IPS-15b (cell line): ENCODE results near the gene NEK1.
"Not testable (repeated sequence)": the region's sequence is repeated elsewhere in the genome, so short reads cannot be mapped to it uniquely, and the experiment has no call there.

ENCODE experiments used
- H3K27me3 ChIP-seq: one replicate; pipeline ENCODE4 v1.6.1; 2013; ENCODE audit warnings: low read length; ENCODE audit not compliant: control insufficient read depth, insufficient read depth
- H3K36me3 ChIP-seq: one replicate; pipeline ENCODE4 v1.6.1; 2013; ENCODE audit warnings: low read length; ENCODE audit not compliant: control insufficient read depth, insufficient read depth
- H3K4me1 ChIP-seq: one replicate; pipeline ENCODE4 v1.6.1; 2013; ENCODE audit warnings: mild to moderate bottlenecking, low read length; ENCODE audit not compliant: control insufficient read depth, insufficient read depth
- H3K4me3 ChIP-seq: one replicate; pipeline ENCODE4 v1.5.1; 2013; ENCODE audit warnings: low read depth, low read length
- H3K9ac ChIP-seq: one replicate; pipeline ENCODE4 v1.6.1; 2013; ENCODE audit warnings: low read depth, mild to moderate bottlenecking, low read length
- H3K9me3 ChIP-seq: one replicate; pipeline ENCODE4 v1.6.1; 2013; ENCODE audit warnings: mild to moderate bottlenecking, low read length; ENCODE audit not compliant: control insufficient read depth, insufficient read depth

The NEK1 gene

DNA sequence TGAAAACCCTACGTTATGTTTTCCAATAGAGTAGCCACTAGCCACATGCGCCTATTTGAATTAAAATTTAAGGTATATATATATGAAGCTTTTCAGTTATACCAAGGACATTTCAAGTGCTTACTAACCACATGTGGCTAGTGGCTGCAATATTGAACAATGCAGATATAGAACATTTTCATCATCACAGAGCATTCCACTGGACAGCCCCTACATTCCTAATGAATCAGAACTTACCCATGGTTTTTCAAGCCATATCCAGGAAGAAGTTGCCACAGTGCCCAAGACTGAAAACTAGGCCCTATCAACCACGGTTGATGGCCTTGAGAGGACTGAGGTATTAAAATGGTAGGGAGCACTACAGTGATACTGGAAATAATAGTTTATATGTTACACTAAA, 29.7 kb downstream of the NEK1 start:
- H3K9ac ChIP-seq, result no peak overlapping the region
- no peaks in the 10 kb centered on the region for H3K36me3 ChIP-seq
- H3K9me3 ChIP-seq, result no peaks in the 10 kb centered on the region
- no peak overlapping the region for H3K4me3 ChIP-seq
- H3K4me1 ChIP-seq, result no peaks in the 10 kb centered on the region
- no peaks in the 10 kb centered on the region for H3K27me3 ChIP-seq

DNA sequence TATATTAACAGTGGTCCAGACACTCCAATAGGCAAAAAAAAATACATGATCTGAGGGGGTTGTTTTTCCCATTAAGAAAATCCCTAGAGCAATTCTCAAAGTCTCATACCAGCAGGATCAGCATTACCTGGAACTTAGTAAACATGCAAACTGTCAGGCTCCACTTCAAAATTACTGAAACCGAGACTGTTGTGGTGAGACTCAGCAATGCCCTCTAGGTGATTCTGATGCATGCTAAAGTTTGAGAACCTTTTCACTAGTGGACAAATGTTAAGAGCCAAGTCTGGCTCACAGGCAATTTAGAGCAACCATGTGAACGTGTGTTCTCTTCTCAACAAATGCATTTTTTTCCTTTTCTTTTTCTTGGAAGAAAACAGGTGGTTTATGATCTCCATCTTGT, 30.2 kb downstream of the NEK1 start:
- H3K9me3 ChIP-seq, result no peaks in the 10 kb centered on the region
- no peak overlapping the region for H3K9ac ChIP-seq
- no peaks in the 10 kb centered on the region for H3K36me3 ChIP-seq
- H3K27me3 ChIP-seq, result no peaks in the 10 kb centered on the region
- H3K4me3 ChIP-seq, result no peak overlapping the region
- no peaks in the 10 kb centered on the region for H3K4me1 ChIP-seq

- H3K27me3 ChIP-seq, result no peaks in the 10 kb centered on the region
- no peaks in the 10 kb centered on the region for H3K9me3 ChIP-seq
- no peaks in the 10 kb centered on the region for H3K36me3 ChIP-seq
- H3K4me3 ChIP-seq, result no peak overlapping the region
- no peaks in the 10 kb centered on the region for H3K4me1 ChIP-seq
- H3K9ac ChIP-seq, result no peak overlapping the region
These were observed 38.5 kb downstream of the NEK1 start for GRCh38 chr4:169573889-169574288.

DNA sequence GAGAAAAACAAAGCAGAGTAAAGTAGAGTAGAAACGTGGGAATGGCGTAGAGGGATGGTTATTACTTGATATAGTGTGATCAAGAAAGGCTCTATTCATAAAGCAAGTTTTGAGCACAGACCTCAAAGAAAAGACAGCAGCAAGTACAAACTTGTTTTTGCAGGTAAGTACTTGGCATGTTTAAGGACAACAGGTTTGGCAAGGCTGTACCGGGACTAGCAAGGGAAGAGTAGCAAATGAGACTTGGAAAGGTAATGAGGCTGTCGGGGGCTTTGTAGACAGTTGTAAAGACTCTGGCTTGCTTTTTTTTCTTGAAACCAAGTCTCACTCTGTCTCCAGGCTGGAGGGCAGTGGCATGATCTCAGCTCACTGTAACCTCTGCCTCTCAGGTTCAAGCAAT, 40.9 kb downstream of the NEK1 start:
- no peaks in the 10 kb centered on the region for H3K9me3 ChIP-seq
- H3K9ac ChIP-seq, result no peak overlapping the region
- no peaks in the 10 kb centered on the region for H3K27me3 ChIP-seq
- no peaks in the 10 kb centered on the region for H3K4me1 ChIP-seq
- H3K36me3 ChIP-seq, result no peaks in the 10 kb centered on the region
- no peak overlapping the region for H3K4me3 ChIP-seq

DNA sequence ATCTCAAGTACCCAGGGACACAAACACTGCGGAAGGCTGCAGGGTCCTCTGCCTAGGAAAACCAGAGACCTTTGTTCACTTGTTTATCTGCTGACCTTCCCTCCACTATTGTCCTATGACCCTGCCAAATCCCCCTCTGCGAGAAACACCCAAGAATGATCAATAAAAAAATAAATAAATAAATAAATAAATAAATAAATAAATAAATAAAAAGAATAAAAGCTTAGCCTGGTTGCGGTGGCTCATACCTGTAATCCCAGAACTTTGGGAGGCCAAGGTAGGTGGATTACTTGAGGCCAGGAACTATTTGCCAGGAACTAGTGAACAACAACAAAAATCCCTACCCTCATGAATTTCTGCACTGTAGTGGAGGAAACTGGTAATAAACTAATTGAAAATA, 41.4 kb downstream of the NEK1 start:
- not testable (repeated sequence) for H3K9me3 ChIP-seq, H3K4me1 ChIP-seq, H3K36me3 ChIP-seq, H3K4me3 ChIP-seq, H3K27me3 ChIP-seq, H3K9ac ChIP-seq

DNA sequence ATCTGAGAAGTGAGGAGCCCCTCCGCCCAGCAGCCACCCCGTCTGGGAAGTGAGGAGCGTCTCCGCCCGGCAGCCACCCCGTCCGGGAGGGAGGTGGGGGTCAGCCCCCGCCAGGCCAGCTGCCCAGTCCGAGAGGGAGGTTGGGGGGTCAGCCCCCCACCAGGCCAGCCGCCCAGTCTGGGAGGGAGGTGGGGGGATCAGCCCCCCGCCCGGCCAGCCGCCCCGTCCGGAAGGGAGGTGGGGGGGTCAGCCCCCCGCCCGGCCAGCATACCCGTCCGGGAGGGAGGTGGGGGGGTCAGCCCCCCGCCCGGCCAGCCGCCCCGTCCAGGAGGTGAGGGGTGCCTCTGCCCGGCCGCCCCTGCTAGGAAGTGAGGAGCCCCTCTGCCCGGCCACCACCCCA, 42.1 kb downstream of the NEK1 start:
- H3K4me3 ChIP-seq, H3K36me3 ChIP-seq, H3K9me3 ChIP-seq, H3K4me1 ChIP-seq, H3K27me3 ChIP-seq, H3K9ac ChIP-seq: not testable (repeated sequence)

GRCh38 chr4:169569188-169569587, 43.2 kb downstream of the NEK1 start:
- not testable (repeated sequence) for H3K4me1 ChIP-seq, H3K27me3 ChIP-seq, H3K4me3 ChIP-seq, H3K9me3 ChIP-seq, H3K9ac ChIP-seq, H3K36me3 ChIP-seq

DNA sequence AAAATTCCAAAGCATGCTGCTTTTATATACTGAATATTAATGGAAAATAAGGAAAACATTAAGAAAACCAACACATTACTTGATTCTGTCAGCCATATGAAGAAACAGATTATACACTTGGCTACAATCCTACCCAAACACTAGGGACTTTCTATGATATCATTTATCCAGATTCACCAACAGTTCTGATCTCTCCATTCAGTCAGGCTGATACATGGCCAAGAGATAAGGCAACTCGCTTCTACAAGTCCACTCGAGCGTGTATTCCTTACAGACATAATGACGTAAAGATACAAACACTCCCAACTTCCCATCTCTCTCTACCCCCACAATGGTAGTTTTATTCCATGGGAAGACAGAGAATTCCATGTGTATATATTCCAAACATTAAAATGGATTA, 44.5 kb downstream of the NEK1 start:
- Histone ChIP-seq H3K36me3 (no peaks in the 10 kb centered on the region), H3K4me1 (no peaks in the 10 kb centered on the region), H3K9me3 (no peaks in the 10 kb centered on the region), H3K9ac (no peak overlapping the region), H3K4me3 (no peak overlapping the region), H3K27me3 (no peaks in the 10 kb centered on the region)

DNA sequence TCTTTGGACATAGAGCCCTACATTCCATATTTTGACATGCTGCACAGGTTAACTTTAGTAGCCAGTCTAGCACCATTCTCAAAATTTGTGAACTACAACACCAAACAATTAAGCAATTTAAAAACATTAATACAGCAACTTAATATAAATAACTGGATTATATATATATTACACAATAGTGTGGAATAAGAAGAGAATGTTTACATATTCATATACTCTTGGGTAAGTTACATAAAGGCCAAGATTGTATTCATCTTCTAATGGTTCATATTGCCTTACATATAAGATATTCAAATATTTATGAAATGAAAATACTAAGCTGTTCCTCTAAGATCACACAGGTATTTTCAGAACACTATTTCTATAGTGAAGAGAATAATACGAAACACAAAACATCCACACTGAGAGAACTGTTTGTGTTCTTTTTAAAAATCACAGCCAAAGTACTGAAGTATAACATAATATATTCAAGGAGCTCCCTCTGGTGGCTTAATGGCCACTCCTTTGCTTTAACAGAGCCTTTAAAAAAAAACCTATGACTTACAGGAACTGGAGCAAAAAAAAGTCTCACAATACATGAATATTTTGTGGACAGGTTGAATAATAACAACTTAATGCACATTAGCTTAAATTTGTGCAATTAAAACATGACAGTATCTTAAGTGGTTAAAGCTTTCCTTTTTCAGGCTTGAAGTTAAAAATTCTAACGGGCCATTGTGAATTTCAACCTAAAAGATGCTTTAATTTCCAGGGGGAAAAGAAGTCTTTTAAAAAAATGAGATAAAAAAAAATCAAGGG, 46.2 kb downstream of the NEK1 start:
- H3K9me3 ChIP-seq, result no peaks in the 10 kb centered on the region
- no peaks in the 10 kb centered on the region for H3K27me3 ChIP-seq
- no peaks in the 10 kb centered on the region for H3K4me1 ChIP-seq
- no peak overlapping the region for H3K9ac ChIP-seq
- no peaks in the 10 kb centered on the region for H3K36me3 ChIP-seq
- no peak overlapping the region for H3K4me3 ChIP-seq

- Histone ChIP-seq H3K9ac (no peak overlapping the region), H3K9me3 (no peaks in the 10 kb centered on the region), H3K4me1 (no peaks in the 10 kb centered on the region), H3K27me3 (no peaks in the 10 kb centered on the region), H3K36me3 (no peaks in the 10 kb centered on the region), H3K4me3 (no peak overlapping the region)
These were observed 46.8 kb downstream of the NEK1 start for GRCh38 chr4:169565606-169566005.

DNA sequence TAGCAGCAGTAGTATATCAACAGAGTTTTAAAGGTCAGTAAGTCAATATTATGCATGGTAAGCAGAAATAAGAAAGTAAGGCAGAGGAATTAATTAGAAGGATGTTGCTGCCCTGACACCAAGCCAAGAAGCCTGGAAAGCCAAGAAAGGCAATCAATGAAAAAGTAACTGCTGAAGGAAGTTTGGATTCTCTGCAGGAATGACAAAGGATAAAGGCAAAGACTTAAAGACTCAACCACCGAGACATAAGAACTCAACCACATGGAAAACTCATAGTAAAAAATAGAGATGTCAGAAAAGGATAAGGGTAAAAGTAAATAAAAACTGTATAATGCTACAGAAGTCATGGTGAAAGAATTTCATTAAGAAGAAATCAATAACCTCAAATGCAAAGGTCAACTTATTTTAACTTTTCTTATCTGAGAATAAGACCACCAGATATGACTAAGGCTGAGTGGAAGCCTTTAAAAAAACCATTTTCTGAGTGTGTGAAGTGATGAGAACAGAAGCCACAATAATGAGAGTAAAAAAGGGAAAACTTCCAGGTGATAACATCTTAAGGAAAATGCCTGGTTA, 55.2 kb downstream of the NEK1 start:
- Histone ChIP-seq H3K9ac (no peak overlapping the region), H3K36me3 (no peaks in the 10 kb centered on the region), H3K27me3 (no peaks in the 10 kb centered on the region), H3K4me3 (no peak overlapping the region), H3K4me1 (no peaks in the 10 kb centered on the region), H3K9me3 (no peaks in the 10 kb centered on the region)

DNA sequence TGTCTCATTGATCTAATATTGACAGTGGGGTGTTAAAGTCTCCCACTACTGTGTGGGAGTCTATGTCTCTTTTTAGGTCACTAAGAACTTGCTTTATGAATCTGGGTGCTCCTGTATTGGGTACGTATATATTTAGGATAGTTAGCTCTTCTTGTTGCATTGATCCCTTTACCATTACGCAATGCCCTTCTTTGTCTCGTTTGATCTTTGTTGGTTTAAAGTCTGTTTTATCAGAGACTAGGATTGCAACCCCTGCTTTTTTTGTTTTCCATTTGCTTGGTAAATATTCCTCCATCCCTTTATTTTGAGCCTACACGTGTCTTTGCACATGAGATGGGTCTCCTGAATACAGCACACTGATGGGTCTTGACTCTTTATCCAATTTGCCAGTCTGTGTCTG, 65.8 kb downstream of the NEK1 start:
- H3K4me3 ChIP-seq, H3K4me1 ChIP-seq, H3K36me3 ChIP-seq, H3K27me3 ChIP-seq, H3K9ac ChIP-seq, H3K9me3 ChIP-seq: not testable (repeated sequence)
